ENCODE results near the gene FBH1. TPM values are rescaled to one million over a fixed set of nuclear protein-coding genes. Genes with fewer than 3 reads are reported as not detected.
"Not testable (repeated sequence)": the region's sequence is repeated elsewhere in the genome, so short reads cannot be mapped to it uniquely, and the experiment has no call there.

The FBH1 gene
- total and polyA plus RNA-seq, 12 donors = 68.9 to 165 (median 106) TPM

GRCh38 chr10:5903563-5903962 is 13.5 kb downstream of the FBH1 start:
- Histone ChIP-seq H3K27me3 (no peaks in the 10 kb centered on the region), H3K27ac (peak overlapping the region in 1 of 5 donors; percentile 17), H3K9me3 (replicated peaks in 1 of 3) (no peaks in the 10 kb centered on the region), H3K36me3 (replicated peaks in 1 of 2) (peaks cover 0 to 10% of the 10 kb centered on the region in 2 donors), H3K4me3 (no peak overlapping the region), H3K4me1 (replicated peaks in 1 of 2) (peaks cover 0 to 8% of the 10 kb centered on the region in 2 donors)
- no peak for TF ChIP-seq POLR2A (IDR thresholded peaks at IDR 0.05)
- no peak for TF ChIP-seq CTCF (IDR thresholded peaks at IDR 0.05)
- 99 to 100% (median 99%) methylated on average over 6 of the region's 6 CpGs for WGBS, 4 donors
- no peak for DNase-seq
- intact Hi-C loops (cut with DNase I) = no loop called here

- TF ChIP-seq POLR2A (IDR thresholded peaks at IDR 0.05) (no peak), CTCF (IDR thresholded peaks at IDR 0.05) (no peak)
- Histone ChIP-seq H3K9me3 (replicated peaks in 1 of 3) (no peaks in the 10 kb centered on the region), H3K4me3 (no peak overlapping the region), H3K4me1 (replicated peaks in 1 of 2) (peaks cover 0 to 8% of the 10 kb centered on the region in 2 donors), H3K27ac (peak overlapping the region in 1 of 5 donors; percentile 17), H3K27me3 (no peaks in the 10 kb centered on the region), H3K36me3 (replicated peaks in 1 of 2) (peaks cover 0 to 17% of the 10 kb centered on the region in 2 donors)
- DNase-seq = peak in 2 of 7 donors; percentile 35 to 42
- intact Hi-C loops (cut with DNase I) = no loop called here
- 66 to 73% (median 70%) methylated on average over 4 of the region's 4 CpGs for WGBS, 4 donors
These were observed 14.2 kb downstream of the FBH1 start for GRCh38 chr10:5904227-5904626.

GRCh38 chr10:5905854-5906507 is 15.9 kb downstream of the FBH1 start:
- H3K4me3 ChIP-seq = no peak overlapping the region
- H3K36me3 ChIP-seq (replicated peaks in 1 of 2) = peaks cover 0 to 35% of the 10 kb centered on the region in 2 donors
- H3K4me1 ChIP-seq (replicated peaks in 1 of 2) = peaks cover 0 to 8% of the 10 kb centered on the region in 2 donors
- no peak for TF ChIP-seq CTCF (IDR thresholded peaks at IDR 0.05)
- TF ChIP-seq POLR2A (IDR thresholded peaks at IDR 0.05) = no peak
- no peaks in the 10 kb centered on the region for H3K9me3 ChIP-seq (replicated peaks in 1 of 3)
- DNase-seq = peak in 4 of 7 donors; percentile 31 to 68 (median 36)
- 67 to 89% (median 70%) methylated on average over 5 to 13 of the region's 13 CpGs for WGBS, 4 donors
- peak overlapping the region in 1 of 5 donors; percentile 44 for H3K27ac ChIP-seq
- intact Hi-C loops (cut with DNase I) = no loop called here
- H3K27me3 ChIP-seq = no peaks in the 10 kb centered on the region

- Histone ChIP-seq H3K27me3 (no peaks in the 10 kb centered on the region), H3K4me3 (no peak overlapping the region), H3K27ac (peak overlapping the region in 1 of 5 donors; percentile 44), H3K4me1 (replicated peaks in 1 of 2) (peaks cover 0 to 8% of the 10 kb centered on the region in 2 donors), H3K9me3 (replicated peaks in 1 of 3) (no peaks in the 10 kb centered on the region), H3K36me3 (replicated peaks in 1 of 2) (peaks cover 0 to 41% of the 10 kb centered on the region in 2 donors)
- 80 to 96% (median 88%) methylated on average over 4 to 5 of the region's 5 CpGs for WGBS, 4 donors
- no peak for DNase-seq
- TF ChIP-seq POLR2A (IDR thresholded peaks at IDR 0.05) = no peak
- no peak for TF ChIP-seq CTCF (IDR thresholded peaks at IDR 0.05)
- intact Hi-C loops (cut with DNase I) = no loop called here
These were observed 16.6 kb downstream of the FBH1 start for GRCh38 chr10:5906651-5907050.

DNA sequence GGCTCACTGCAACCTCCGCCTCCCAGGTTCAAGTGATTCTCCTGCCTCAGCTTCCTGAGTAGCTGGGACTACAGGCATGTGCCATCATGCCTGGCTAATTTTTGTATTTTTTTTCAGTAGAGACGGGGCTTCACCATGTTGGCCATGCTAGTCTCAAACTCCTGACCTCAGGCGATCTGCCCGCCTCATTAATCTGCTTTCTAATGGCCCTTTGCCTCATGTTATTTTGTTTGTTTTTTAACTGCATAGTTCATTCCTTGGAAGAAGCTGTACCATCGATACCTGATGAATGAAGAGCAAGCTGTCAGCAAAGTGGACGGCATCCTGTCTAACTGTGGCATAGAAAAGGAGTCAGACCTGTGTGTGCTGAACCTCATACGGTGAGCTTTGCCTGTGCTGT is 18.6 kb downstream of the FBH1 start:
- H3K36me3 ChIP-seq (replicated peaks in 1 of 2) = peaks cover 0 to 62% of the 10 kb centered on the region in 2 donors
- not testable (repeated sequence) for H3K4me3 ChIP-seq
- 86 to 95% (median 93%) methylated on average over 7 of the region's 7 CpGs for WGBS, 4 donors

More for the DNA sequence above, 18.6 kb downstream of the FBH1 start:
- H3K27me3 ChIP-seq; DNase-seq; intact Hi-C loops (cut with DNase I); H3K27ac ChIP-seq; H3K4me1 ChIP-seq (replicated peaks in 1 of 2); H3K9me3 ChIP-seq (replicated peaks in 1 of 3): not testable (repeated sequence)
